GF-D8 (cell line): ENCODE data around the gene MAML3.

Experiments
- DNase-seq: peaks from one replicate; lab custom pipeline; 2025; lab: John Stamatoyannopoulos, UW

MAML3 gene

DNA sequence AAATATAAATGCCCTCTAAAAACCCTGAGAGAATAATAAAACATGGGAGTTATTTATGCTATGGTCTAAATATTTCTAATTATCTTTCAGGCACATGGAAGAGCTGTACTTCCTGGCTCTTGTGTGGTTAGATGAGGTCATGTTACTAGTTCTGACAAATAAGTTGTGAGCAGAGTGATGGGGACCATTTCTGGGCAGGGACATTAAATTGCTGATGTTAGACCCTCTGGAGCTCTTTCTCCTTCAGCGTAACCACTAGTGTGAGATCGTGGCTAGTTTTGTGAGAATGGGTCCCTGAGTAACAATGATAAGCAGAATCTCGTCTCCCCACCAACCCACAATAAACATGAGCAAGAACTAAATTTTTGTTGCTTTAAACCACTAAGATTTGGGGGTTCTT, 108.0 kb downstream of the MAML3 start:
- no peak for DNase-seq

DNA sequence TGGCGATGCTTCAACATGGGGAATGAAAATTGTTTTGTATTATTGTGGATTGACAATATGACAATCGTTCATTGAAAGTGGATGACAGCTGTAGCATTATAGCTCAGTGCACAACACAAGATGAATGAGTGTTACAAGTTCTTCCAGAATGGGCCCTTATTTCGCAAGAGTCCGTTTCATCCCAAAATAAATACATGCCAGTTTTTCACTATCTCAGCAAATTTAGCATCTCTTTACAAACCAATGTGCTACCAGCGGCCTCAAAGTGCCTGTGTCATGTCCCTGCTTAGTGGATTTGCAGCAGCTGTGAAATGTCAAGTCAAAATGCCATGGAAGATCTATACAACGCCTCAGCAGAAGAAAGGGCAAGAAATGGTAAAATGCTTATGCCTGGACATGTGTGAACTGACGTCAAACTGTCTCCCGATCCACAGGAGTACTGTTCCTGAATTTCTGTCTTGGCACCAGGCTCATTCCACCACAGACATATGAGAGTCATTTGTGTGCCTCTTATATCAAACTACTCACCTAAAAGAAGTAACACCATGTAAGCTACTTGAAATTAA, 109.6 kb downstream of the MAML3 start:
- DNase-seq: no peak

DNA sequence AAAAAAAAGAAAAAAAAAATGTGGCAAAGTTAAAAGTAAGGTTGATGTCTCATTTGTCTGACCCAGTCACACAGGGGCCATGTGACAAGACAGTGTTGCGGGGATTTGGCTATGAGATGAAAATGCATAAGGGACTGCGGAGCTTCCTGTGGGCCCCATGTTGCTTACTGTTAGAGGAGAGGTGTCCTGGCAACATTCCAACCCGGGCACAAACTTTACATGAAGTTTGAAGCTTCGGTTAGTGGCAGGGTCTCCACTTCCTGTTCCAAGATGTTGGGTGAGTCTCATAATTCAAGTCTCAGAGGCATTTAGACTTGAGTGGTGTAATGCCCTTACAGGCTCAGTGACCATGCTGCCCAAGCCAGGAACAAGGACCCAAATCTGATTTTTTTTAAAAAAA, 111.3 kb downstream of the MAML3 start:
- no peak for DNase-seq

DNA sequence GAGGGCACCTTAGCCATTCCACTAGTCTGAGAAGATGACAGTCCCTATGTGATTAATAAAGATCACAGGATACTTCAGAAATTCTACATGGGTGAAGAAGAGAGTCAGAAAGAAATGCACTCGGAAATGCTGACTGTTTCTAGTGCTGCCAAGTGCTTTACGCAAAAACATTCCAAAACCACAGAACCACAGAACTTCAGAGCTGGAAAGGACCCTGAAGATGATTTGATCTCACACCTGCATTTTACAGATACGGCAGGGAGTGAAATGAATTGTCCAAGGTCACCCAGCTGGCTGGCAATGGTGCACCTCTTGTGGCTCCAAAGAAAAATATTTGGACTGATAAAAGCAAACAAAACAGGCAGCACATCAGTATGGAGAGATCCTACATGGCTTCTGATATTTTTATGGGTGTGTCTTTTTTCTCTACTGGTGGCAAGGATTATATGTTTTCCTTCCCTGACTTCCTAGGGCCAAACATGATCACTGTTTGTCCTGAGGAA, 115.9 kb downstream of the MAML3 start:
- DNase-seq: no peak

DNA sequence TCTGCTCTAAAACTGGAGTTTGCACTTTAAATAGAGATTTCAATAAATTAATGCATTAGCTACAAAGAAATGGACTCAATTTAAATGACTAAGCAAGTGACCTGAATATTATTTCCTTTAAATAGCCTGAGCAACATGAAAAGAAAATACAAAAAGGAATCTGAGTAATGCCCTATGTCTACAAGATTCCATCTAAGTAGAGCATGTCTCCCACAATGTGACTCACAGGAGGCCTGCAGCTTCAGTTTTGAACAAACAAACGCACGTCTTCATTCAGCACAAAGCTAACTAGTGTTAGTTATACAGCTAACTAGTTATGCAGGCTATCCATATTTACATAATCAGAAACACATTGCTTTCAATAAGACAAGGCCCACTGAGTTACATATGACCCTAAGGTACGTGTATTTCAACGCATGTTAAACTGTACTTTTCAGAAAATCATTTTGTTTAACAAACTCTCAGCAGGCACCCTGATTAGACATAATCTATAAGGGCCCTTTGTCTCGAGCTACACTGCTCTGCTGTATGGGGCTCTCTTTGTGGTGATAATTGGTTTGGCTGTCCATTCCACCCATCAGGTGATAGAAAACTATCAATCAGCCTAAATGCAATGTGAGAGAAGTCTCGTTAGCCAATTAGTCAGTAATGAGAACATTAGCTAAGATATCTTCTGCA, 116.5 kb downstream of the MAML3 start:
- no peak for DNase-seq

DNA sequence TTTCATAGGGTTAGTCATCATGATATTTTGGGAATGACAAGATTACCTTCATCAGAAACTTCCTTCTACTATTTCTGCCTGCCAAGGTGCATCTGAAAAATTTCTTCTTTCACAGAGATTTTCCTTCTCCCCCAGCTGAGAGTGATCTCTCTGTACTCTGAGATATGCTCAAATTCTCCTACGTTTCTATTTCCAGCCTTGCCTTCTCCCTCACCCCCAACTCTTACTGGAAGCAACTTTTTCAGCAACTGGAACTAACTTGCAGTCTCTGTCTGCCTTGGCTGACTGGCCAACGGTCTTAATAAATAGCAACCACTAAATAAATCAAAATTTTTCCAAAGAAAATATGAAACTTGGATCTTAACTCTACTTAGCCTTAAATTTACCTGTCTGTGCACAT, 122.3 kb downstream of the MAML3 start:
- no peak for DNase-seq

DNA sequence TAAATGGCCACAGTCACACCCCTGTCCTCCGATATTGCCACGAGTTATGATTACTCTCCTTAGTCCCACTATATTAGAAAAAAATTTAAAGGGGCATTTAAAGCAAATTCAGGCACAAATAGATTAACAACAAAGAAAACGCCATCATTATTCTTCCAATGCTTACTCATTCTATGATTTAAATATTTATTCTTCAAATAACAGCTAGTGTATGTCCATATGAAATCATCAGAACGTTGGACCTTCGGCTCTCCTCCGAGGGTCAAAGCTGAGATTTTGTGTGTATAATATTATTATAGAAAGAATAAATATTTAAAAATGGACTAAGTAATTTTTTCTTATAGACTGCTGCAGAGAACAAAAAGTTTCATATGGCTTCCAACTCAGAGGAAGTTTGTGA, 122.9 kb downstream of the MAML3 start:
- no peak for DNase-seq

DNA sequence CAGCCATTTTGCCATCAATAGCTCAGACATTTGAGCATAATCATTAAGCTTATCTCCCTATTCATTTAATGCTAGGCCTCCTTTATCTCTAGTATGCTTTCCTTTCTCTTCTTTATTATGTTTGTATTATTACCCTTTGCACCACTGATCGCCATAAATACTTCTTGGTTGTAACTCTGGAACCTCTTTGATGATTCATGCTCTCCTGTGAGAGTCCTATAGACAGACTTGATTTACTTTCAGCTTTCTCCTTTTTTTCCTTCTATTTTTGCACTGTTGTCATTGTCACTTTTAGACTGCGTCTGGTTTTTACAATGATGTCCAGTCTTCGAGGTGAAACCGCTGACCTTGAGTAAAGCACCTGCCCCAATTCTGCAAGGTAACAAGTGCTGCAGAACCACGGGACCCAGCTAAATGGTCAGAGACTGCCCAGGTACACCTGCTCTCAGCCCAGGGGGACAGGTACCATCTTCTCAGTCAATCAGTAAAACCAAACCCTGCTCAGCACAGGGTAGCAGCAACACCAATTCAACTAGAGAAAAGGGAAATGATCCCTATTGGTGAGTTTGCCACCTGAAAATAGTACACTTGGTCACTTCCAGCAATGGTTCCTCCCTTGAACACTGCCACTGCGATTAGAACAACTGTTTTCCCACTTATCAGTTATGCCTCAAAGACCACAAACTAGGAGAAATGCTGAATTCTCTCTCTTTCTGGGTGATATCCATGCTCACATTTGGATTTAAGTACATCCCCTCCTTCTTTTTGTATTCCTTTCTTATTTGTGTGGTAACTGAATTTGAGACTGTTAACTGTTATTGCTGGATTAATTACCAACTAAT, 125.1 kb downstream of the MAML3 start:
- DNase-seq: no peak

DNA sequence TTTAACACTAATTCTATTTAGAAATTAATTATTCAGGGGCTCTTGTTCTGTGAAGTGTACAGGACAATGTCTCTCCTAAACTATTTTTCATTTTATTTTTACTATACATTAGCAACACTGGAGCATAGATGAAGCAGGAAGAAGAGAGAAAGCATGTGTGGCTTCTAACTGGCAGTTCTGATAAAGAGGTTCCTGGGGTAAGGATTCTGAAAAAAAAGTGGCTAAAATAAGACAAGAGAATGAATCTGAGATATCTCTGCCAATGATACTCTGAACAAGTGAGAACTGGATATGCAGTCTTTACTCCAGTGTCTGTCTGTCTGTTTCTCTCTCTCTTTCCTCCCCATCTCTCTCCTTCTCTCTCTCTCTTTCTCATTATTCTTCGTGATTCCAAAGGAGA, 125.9 kb downstream of the MAML3 start:
- DNase-seq: no peak

DNA sequence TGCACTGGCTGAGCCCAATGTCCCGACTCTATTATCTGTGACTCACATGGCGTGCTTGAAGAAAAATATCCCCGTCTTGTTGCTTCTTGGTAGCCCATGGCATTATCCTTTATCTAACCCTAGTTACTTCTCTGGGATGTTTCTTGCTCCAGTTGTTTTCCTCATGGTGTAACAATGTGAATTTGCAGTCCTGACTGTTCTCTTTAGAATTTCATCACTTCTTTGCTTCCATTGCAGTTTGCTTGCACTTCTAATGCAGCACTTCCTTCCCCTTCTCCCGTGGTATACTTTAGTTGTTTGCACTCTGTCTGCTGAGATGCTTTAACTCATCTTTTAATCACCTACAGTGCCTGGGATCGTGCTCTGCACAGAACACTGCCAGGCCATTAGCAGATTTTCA, 126.9 kb downstream of the MAML3 start:
- DNase-seq: peak; percentile 65

DNA sequence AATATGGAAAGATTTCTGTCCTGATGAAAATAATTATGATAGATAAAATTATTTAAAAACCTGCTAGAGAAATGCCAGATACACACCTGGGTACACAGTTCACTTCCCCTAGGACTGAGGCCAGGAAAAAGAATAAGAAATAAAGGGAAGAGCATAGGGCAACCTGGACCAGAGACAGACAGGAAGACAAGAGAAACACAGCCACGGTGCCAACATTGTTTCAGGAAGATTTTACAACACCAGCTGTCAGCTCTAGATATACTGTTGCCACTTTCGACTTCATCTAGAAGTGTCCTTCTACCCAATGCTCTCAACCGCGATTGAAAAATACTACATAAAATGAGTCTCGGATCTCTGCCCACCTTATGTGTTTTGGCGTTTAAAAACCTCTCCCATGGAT, 128.5 kb downstream of the MAML3 start:
- no peak for DNase-seq

DNA sequence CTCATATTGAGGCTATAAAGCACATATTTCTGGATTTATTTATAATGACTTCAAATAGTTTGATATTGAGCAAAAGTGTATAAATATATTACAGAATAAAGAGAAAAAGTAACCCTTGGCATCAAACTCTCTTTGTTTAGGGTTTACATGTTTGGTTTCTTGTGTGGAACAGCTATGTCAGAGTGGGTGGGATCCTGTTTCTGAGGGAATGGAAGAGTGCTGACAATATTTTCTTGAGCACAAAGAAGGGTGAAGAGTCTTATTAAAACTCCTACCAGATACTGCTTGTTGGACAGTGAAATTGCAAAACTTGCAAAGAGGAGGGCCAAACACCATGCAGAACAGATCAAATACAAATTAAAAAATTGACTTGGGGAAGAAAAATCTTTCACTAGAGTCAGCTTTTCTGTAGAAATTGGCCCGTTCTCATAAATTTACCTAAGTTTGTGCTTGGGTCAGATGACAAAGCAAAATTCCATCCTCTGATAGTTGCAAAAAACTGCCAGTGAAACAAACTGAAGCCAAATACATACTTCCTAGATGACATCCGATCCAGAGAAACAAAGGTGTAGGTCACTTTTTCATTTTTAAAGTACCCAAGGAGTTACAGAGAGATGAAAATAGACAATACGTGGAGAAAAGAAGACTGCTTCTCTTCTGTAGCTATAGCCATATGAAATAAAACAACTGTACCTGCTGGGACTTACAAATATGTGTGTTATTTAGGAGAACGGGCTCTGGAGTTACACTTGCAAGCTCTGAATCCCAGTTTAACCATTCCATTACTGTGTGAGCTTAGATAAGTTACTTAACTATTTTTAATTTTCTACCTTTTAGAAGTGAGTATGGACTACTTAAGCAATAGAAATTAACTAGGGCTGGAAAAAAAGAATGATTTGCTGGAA, 133.3 kb downstream of the MAML3 start:
- no peak for DNase-seq

DNA sequence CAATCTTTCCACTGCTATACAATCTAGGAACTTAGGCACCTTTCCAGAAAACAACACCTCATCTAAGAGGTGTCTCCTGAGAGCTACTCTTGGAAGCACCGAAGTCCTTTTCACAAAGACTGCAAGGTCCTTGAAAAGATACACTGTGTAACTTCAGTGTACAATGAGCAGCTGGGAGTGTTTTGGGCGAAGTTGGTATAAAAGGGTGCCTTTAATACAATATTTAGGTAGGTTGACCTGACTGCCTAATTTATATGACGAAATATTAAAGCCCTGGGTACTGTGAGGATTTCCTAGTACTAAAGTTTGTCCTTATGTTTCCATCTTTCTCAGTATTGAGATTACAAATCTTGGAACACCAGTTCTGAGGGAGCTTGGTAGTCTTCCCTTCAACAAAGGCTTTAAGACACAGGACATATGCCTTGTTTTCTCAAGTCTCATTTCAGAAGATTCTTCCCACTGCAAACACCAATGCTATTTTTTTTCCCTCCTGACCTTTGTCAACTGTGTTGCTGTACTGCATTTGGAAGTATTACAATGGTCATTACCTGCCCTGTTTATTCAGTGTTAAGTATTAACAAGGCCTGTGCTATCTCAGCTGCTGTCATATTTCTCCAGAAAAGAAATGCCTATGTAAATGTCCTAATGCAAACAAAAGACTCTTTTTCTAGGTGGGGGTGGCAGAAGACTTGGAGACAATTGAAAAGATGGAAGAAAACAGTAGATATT, 134.2 kb downstream of the MAML3 start:
- DNase-seq: no peak

DNA sequence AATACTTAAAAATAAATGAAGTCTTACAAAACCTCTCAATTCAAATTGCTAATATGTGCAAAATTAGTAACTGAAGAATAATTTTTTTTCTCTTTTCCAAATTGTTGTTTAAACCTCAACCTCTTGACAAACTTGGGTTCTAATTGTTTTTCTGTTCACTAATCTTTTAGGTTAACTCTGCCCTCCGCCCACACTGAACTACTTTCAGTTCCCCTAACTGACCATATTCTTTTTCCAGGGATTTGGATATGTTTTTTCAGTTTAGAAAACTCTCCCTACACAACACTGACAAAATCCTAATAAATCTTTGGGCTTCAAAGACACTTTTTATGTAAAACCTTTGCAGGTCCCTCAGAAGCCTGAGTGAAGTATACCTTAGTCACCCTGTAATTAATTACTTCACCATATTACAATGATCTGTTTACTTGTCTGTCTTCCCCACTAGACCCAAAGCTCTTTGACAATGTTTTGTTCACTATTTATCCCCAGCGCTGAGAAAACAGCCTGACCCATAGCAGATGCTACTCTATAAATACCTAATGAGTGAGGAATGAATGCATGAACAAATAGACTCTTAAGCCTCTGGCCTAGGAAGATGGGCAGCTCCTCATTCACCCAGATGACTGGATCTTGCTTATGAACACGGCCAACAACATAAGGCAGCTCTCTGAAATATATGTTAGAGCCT, 134.9 kb downstream of the MAML3 start:
- DNase-seq: no peak

DNA sequence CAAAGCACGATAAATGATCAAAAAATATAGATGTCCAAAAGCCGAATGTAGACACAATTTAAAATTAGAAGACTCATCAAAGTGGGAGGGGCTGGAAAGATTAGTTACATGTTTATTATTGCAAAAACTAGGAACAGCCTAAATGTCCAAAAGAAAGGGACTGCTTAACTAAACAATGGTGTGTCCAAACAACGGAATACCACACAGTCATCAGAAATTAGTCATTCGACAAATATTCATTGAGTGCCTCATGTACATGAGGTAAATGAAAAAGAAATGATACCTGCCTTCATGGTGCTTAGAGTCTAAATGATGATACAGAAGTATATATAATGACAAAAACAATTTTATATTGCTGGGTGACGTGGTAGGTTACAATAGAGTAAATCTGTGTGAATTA, 139.7 kb downstream of the MAML3 start:
- DNase-seq: no peak

DNA sequence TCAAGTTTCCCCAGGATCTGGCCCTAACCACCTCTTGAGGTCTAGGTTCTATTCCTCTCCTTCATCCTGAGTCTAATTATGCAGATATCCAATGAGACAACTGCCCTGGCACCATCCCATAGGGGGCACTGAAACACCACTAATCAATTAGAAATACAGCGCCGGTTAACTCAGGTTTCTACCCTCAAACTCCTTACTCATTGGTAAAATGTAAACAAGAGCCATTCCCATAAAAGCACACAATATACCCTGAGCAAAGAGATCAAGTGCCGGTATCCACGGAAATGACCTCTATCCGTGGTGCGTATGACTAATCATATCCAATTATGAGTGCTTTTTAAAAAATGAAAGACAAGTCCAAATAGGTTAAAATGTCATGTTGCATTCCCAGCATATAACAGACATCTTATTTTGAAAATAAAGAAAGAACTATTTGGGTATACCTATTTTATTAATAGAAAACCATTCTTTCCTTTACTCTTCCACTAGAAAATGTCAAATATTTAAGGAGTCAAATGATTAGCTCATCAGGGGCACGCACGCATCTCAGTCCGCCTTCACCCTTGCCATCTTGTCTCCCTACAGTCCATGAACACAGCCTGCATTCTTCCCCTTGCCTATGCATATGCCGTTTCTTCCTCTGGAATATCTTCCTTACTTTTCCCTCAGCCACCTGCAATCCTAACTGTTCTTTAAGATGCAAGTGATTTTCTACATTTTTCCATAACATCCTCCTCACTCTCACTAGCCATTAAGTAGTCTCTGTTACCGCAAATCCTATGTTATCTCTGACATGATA, 141.1 kb downstream of the MAML3 start:
- peak; percentile 3 for DNase-seq

DNA sequence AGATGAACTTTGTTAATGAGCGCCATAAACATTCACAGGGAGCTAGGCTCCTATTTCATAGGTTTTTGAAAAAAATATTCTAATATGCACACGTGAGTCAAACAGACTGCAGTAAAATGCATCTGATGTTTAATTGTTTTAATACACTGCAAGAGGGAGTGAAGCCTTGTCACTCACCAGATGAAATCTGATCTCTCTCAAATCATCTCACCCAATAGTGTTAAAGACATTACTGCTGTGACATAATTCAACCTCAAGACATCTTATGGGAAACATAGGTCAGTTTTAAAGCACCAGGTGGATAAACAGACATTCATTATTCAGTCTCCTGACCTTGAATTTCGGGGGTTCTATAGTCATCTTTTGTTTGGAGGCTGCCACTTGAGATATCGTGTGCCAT, 148.3 kb downstream of the MAML3 start:
- DNase-seq: no peak

DNA sequence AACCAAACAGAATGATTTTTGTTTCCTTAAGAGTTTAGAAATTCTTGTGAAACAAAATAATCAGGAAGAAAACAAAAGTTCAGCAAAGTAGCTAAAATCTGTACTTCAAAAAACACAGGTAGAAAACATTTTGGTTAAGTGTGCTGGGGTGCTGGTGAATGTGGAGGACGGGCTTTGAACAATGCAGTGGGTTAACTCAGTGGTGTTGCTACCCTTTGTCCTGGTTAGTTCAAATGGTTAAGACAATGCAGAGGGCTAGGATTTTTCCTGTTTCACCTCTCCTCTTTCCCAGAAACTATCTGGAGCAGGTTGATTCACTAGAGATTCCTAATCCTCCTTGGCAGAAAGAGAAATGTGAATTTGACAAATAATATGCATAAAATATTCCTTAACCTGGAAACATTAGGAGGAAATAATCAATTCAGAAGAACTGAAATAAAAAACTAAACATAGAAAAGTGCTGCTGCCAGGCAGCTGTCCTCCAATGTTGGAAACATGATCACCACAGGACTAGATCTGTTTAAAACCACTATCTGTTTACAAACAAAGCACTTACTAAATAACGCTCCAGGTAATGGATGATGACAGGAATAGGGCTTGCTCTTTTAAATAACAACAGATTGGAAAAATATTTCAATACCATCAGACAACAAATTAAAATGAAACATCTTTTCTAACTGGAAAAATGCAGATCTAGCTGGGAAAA, 148.9 kb downstream of the MAML3 start:
- no peak for DNase-seq

DNA sequence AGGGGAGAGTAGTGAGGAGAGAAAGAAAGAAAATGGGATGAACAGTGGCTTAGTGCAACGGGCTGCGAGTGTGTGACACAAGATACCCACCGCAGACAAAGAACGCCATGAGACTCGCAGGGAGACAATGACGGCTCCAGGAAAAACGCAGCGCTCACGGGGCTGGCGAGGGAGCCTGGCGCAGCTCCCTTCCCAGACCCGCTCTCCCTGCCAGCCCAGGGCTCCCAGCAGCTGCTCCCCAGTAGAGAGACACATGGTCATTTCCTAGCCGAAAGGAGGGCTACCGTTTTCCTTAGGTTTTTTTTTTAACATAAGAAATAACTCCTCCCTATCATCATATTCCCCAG, 149.5 kb downstream of the MAML3 start:
- no peak for DNase-seq
